GM18498 (cell line): Measurements from ENCODE around the gene GCNT4.
"Not testable (repeated sequence)": the region's sequence is repeated elsewhere in the genome, so short reads cannot be mapped to it uniquely, and the experiment has no call there.

Experiments used
- ATAC-seq: cut with Tn5 transposase; IDR thresholded peaks from one replicate; pipeline ENCODE4 v1.9.1; 2021; ENCODE audit warnings: mild to moderate bottlenecking, moderate library complexity; ENCODE audit not compliant: unreplicated experiment

GCNT4 gene

DNA sequence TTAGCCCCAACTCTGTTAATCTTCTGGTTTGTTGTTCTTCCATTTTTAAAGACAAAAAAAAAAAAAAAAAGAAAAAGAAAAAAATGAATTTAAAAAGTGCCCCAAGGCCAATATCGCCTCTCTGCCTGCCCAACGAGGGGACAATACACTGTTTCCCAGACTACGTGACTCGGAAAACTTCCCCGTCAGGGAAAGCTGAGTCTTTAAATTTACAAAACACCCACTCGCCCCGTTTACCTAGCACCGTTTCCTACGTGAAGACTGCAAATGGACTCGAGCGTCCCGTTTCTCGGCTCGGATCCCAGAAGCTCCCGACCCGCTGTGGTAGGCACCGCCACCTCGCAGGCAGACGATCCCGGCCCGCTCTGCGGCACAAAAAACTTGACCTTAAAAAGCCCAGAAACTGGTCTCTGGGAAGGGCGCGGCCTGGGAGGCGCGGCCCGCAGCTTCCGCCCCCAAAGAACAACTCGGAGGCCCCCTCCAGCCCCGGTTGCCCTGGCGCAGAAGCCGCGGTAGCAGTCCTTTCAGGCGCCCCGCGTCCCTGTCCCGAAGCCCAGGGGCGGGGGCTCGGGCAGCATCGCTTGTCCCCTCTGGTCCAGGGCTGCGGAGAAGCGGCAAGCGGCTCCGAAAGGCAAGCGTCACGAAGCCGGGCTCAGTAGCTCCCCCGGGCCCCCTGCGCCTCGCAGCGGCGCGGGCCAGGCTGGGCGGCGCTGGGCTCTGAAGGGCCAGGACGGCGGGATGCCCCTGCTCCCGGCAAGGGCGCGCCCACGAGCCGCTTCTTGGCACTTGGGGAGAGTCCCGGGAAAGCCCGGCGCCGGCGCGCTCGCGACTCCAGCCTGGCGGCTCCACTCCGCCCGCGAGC lies at the start of gene GCNT4:
GCNT4 (minus strand) TSS at position 367 of the 862 bp plus-strand sequence. CDS start 22,521 bp downstream, outside the sequence.
- peak; percentile 24 for ATAC-seq

DNA sequence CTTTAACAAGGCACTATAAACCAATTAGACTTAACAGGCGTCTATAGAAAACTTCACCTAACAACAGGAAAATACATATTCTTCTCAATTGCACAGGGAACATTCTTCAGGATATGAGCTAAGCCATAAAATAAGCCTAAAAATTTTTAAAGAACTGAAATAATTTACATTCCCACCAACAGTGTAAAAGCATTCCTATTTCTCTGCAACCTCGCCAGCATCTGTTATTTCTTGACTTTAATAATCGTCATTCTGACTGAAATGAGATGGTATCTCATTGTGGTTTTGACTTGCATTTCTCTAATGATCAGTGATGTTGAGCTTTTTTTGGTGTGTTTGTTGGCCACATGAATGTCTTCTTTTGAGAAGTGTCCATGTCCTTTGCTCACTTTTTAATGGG lies 43.6 kb upstream of the GCNT4 start:
- ATAC-seq = not testable (repeated sequence)

GRCh38 chr5:75091597-75091996 lies 39.2 kb upstream of the GCNT4 start:
- ATAC-seq = no peak

GRCh38 chr5:75089662-75090061 lies 37.3 kb upstream of the GCNT4 start:
- ATAC-seq = no peak

- ATAC-seq = no peak
These were observed 36.8 kb upstream of the GCNT4 start for GRCh38 chr5:75089137-75089536.

GRCh38 chr5:75088648-75089047 lies 36.3 kb upstream of the GCNT4 start:
- ATAC-seq = no peak

- ATAC-seq = no peak
These were observed 29.2 kb upstream of the GCNT4 start for GRCh38 chr5:75081510-75081909.

DNA sequence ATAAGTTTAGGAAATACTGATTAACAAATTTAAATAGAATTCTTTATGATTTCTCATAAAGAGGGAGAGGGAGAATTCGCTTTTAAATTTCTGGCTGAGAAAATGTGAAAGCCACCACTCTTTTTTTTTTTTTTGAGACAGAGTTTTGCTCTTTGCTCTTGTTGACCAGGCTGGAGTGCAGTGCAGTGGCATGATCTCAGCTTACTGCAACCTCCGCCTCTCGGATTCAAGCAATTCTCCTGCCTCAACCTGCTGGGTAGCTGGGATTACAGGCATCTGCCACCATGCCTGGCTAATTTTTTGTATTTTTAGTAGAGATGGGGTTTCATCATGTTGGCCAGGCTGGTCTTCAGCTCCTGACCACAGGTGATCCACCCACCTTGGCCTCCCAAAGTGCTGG lies 27.0 kb upstream of the GCNT4 start:
- not testable (repeated sequence) for ATAC-seq

DNA sequence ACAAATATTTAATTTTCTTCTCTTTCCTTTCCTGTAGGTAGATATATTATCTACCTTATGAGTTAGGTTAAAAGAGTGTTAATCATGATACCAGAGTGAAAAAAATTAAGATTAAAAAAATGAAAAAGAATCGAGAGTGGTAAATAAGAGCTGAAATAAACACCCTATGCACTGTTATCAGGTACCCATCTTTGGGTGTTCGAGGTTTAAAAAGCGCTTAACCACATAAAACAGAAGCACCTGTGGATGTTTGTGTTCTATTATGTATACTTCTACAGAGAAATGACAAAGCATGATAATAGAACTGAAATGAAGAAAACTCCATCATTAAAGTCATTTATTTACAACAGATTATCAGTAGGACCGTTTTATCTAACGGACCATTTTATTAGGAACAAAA lies 25.7 kb upstream of the GCNT4 start:
- no peak for ATAC-seq

DNA sequence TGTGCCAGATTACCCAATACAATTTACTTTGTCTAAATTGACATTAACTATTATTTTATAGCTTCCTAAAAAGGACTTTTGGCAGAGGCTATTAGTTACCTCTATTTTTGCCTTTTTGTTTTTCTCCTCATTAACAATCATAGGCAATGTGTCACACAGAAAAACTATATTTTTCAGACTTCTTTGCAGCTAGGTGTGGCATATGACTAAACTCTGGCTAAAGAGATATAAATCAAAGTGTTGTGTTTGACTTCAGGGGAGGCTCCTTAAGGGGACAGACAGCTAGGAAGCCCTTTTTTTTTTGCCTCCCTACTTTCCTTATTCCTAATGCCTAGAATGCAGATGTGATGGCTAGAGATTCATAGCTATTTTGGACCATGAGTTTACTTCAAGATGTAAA lies 19.7 kb upstream of the GCNT4 start:
- ATAC-seq = no peak

DNA sequence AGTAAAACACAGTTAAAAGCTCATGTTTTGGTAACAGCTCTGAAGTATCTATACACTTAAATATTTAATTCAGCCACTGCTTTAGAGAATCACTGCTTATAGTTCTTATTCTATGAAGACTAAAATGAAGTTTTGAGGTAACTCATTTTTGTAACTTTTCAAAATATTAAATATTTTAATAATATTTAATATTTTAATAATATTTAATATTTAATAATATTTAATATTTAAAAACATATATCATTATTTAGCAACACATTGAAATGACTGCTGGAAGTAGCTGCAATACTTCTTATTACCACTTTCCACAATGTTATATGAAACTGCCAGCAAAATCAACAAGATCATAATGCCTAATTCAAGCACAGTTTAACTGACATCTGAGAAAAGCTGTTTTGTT lies 18.7 kb upstream of the GCNT4 start:
- no peak for ATAC-seq

- ATAC-seq = no peak
These were observed 15.1 kb upstream of the GCNT4 start for GRCh38 chr5:75067434-75067833.

DNA sequence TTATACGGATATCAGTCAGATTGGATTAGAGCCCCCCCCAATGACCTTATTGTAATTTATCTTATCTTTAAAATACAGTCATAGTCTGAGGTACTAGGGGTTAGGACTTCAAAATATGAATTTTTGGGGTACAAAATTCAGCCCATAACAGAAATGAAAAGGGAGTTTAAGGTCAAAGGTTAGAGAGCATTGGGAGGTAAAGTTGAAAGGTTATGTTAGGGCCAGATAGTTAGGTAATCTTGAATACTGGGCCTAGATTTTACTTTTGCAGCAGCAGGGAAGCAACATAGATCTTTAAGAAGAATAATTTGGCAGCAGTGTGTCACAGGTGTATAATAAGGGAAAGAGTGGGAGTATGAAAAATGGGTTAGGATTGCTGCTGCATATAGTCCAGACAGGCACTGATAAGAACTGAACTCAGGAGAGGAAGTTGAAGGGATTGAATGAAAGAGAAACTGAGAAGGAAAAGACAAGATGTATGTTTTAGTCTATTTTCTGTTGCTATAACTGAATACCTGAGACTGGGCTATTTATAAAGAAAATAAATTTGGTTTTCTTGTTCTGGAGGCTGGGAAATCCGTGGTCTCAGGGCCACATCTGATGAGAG lies 10.7 kb upstream of the GCNT4 start:
- peak; percentile 59 for ATAC-seq

GRCh38 chr5:75059912-75060545 lies 7.7 kb upstream of the GCNT4 start:
- no peak for ATAC-seq

DNA sequence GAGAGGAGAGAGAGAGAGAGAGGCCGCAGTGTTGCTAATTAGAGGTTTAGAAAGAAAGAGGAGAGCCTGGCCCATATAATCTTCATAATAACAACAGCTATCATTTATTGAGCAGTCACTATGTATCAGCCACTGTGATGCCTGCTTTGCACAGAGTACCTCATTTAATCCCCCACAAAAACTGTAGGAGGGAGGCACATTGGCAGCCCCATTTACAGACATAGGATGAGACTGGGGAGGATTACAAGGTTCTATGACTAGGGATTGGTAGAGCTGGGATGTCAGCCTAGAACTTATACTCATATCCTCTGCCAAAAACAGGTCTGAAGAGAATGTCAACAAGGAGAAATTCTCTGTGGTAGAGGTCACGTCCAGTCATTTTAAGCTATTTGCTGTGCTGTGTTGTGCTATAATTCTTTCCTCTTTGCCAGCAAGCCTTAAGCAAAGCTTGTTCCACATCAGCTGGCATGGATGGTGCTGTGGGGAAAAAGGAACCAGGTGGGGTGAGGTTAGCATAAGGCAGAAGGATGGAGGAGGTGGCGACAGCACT lies 6.7 kb upstream of the GCNT4 start:
- ATAC-seq = no peak

GRCh38 chr5:75057561-75057960 lies 5.2 kb upstream of the GCNT4 start:
- no peak for ATAC-seq

DNA sequence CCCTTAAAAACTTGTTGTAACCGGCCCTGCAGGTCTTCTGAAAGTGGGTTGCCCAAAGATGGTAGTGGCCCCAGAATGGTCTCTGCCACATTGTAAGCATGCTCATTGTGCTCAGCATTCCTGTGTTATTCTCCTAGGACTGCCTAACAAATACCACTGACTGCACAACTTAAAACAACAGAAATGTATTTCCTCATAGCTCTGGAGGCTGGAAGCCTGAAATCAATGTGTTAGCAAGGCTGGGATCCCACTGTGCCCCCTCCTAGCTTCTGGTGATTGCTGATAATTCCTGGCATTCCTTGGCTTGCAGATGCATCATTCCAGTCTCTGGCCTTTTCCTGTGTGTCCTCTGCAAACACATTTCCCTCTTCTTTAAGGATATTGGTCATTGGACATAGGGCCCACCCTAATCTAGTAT lies 3.4 kb upstream of the GCNT4 start:
- no peak for ATAC-seq

- ATAC-seq = no peak
These were observed 2.0 kb upstream of the GCNT4 start for GRCh38 chr5:75054134-75054930.

- peak; percentile 40 for ATAC-seq
These were observed 1.2 kb upstream of the GCNT4 start for GRCh38 chr5:75053304-75054133.

GRCh38 chr5:75053054-75053303 lies 621 bp upstream of the GCNT4 start:
- peak; percentile 23 for ATAC-seq
